Activated gamma-delta T cell (primary cell): ENCODE data around the gene UBQLN2.
"Not testable (repeated sequence)": the region's sequence is repeated elsewhere in the genome, so short reads cannot be mapped to it uniquely, and the experiment has no call there.

Experiments used
- DNase-seq: peaks from one replicate; lab custom pipeline; 2025; lab: John Stamatoyannopoulos, UW
- total RNA-seq, 2 donors: gene quantifications; one replicate each; lab custom pipeline; 2026; lab: John Stamatoyannopoulos, UW

UBQLN2 gene
- total RNA-seq, result 40.0 to 44.0 reads per million in 2 donors

DNA sequence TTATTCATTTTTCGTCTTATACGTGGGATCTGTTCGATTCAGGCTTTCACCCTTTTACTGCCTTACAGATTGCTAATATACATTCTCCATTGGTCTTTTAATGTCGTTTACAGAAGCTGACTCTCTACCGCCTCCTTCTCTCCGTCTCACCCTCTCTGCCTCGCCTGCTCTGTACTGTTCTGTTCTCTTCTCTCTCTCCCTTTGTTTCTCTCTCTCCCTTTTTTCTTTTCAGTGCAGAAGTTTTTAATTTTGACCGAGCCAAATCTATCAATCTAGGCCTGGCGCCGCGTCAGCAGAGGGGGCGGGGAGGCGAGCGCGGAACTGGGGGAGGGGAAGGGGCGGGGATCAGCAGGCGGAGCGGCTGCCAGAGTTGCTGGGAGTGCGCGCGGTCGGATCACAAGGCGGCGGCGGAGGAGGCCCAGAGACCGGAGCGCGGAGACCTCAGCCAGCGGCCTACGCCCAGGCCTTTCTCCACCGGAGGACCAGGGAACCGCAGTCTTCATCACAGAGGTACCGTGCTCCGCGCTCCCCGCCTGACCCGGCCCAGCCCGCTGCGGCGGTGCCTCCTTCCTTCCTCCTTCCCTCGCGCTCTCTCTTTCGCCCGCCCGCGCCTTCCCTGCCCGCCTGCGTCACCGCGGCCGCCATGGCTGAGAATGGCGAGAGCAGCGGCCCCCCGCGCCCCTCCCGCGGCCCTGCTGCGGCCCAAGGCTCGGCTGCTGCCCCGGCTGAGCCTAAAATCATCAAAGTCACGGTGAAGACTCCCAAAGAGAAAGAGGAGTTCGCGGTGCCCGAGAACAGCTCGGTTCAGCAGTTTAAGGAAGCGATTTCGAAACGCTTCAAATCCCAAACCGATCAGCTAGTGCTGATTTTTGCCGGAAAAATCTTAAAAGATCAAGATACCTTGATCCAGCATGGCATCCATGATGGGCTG, at the start of gene UBQLN2:
Gene UBQLN2, plus strand, starts transcription at position 397 of the 931 bp plus-strand sequence. Its CDS starts 247 bp downstream, at position 644.
- DNase-seq, result peak; percentile 71

DNA sequence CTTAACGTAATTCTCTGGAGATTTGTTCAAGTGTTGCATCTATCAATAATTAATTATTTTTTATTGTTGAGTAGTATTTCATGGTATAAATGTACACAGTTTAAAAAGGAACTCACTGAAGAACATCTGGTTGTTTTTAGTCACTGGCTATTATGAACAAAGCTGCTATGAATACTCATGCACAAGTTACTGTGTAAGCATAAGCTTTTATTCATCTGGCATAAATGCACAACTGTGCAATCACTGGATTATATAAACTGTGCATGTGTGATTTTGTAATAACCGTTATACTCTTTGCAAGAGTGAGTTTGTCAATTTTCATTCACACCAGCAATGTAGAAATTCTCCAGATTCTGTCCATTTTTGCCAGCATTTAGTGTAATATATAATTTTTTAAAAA, 43.8 kb upstream of the UBQLN2 start:
- no peak for DNase-seq

DNA sequence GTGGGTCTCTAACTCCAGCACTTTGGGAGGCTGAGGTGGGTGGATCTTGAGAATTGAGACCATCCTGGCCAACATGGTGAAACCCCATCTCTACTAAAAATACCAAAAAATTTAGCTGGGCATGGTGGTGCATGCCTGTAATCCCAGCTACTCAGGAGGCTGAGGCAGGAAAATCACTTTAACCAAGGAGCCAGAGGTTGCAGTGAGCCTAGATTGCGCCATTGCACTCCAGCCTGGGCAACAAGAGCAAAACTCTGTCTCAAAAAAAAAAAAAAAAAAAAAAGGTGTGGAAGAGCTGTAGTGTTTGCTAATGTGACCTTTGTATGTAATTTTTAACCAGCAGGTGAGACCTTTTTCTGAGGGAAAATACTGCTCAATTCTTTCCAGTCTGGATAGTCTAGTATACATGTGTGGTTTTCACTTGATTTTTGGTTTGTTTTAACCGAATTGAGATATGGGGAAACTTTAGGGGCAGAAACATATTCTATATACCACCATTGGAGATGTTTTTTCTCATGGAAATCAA, 33.9 kb upstream of the UBQLN2 start:
- not testable (repeated sequence) for DNase-seq

DNA sequence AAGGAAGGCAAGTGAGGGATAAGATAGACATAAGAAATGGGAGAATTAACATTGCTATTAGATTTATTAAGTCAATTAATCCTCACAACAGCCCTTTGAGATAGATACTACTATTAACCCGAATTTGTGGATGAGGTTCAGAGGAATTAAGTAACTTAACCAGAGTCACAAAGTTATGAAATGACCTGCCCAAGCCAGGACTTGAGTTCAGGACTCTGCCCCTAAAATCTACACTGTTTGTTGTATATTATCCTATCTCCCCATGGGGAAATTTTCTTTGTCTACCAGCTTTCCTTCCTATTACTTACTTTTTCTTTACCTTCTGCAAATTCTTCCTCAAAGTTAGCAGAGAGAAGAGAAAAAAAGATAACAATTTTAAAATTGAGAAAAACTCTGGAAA, 33.4 kb upstream of the UBQLN2 start:
- no peak for DNase-seq

DNA sequence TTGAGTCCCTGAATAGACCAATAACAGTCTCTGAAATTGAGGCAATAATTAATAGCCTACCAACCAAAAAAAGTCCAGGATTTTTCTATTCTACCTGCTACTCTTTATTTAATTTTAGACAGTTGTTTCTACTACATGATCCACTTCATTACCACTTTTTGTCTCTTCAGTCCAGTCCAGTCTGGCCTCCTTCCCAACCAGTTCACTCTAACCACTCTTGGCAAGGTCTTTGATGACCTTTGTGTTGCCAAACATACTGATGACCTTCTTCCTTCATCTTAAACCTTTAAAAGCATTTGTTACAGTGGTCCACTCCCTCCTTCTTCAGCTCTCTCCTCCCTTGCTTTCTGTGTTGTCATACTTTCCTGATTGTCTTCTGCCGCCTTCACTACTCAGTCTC, 12.8 kb upstream of the UBQLN2 start:
- no peak for DNase-seq

DNA sequence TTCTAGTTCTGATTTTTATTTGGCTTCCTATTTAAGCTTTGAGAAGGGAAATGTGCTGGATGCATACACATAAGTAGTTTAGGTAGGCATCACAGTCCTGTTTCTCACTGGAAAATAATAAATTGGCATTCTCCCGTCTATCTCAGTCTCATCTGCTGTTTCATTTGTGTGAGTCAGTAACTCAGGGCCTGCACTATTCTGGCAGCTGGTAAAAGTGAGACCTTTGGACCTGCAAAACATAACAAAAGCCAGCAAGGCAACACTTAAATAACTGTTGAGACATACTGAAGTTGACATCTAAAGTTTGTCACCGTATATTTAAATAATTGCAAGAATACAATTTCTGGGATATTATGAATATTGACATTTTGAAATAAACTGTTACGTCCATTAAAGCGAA, 8.6 kb upstream of the UBQLN2 start:
- DNase-seq, result no peak

DNA sequence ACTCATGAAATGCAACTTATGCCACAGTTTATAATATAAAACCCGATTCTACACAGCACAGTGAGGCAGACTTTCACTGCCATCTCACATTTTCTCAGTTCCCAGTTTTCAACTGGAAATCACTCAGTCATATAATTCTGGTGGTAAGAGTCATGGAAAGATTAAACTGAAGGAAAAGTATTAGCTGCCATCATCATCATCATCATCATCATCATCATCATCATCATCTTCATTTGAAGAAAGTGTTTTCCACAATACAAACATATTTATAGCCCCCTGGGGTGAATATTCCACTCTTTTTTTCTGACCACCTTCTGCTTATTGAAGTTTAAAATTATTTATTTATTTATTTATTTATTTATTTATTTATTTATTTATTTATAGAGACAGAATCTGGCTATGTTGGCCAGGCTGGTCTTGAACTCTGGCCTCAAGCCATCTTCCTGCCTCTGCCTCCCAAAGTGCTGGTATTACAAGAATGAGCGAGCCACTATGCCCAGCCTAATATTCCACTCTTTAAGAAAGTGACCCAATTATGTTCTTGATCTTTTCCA, 6.0 kb upstream of the UBQLN2 start:
- no peak for DNase-seq

DNA sequence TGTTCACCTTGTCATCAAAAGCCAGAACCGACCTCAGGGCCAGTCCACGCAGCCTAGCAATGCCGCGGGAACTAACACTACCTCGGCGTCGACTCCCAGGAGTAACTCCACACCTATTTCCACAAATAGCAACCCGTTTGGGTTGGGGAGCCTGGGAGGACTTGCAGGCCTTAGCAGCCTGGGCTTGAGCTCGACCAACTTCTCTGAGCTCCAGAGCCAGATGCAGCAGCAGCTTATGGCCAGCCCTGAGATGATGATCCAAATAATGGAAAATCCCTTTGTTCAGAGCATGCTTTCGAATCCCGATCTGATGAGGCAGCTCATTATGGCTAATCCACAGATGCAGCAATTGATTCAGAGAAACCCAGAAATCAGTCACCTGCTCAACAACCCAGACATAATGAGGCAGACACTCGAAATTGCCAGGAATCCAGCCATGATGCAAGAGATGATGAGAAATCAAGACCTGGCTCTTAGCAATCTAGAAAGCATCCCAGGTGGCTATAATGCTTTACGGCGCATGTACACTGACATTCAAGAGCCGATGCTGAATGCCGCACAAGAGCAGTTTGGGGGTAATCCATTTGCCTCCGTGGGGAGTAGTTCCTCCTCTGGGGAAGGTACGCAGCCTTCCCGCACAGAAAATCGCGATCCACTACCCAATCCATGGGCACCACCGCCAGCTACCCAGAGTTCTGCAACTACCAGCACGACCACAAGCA, 898 bp downstream of the UBQLN2 start:
- no peak for DNase-seq

DNA sequence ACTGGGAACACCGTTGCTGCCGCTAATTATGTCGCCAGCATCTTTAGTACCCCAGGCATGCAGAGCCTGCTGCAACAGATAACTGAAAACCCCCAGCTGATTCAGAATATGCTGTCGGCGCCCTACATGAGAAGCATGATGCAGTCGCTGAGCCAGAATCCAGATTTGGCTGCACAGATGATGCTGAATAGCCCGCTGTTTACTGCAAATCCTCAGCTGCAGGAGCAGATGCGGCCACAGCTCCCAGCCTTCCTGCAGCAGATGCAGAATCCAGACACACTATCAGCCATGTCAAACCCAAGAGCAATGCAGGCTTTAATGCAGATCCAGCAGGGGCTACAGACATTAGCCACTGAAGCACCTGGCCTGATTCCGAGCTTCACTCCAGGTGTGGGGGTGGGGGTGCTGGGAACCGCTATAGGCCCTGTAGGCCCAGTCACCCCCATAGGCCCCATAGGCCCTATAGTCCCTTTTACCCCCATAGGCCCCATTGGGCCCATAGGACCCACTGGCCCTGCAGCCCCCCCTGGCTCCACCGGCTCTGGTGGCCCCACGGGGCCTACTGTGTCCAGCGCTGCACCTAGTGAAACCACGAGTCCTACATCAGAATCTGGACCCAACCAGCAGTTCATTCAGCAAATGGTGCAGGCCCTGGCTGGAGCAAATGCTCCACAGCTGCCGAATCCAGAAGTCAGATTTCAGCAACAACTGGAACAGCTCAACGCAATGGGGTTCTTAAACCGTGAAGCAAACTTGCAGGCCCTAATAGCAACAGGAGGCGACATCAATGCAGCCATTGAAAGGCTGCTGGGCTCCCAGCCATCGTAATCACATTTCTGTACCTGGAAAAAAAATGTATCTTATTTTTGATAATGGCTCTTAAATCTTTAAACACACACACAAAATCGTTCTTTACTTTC, 1.8 kb downstream of the UBQLN2 start:
- DNase-seq, result no peak

DNA sequence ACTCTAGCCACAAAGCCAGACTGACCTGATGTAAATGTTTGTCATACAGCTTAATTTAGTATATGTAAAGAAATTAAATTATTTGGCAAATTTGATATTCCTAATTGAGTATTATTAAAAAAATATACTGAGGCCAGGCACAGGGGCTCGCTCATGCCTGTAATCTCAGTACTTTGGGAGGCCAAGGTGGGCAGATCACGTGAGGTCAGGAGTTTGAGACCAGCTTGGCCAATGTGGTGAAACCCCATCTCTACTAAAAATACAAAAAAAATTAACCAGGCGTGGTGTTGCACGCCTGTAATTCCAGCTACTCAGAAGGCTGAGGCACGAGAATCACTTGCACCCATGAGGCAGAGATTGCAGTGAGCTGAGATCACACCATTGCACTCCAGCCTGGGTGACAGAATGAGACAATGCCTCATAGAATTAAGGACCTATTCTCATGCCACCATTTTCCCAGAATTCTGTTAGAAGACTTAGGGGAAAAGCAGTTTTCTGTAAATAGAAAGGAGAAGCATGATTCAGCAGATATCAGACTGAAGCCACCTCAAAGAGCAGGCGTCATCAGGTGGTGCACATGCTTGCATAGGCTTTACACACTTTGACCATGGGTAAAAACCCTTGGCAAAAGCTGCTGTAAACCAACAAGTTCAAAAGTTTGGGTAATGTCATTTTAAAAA, 6.1 kb downstream of the UBQLN2 start:
- no peak for DNase-seq

DNA sequence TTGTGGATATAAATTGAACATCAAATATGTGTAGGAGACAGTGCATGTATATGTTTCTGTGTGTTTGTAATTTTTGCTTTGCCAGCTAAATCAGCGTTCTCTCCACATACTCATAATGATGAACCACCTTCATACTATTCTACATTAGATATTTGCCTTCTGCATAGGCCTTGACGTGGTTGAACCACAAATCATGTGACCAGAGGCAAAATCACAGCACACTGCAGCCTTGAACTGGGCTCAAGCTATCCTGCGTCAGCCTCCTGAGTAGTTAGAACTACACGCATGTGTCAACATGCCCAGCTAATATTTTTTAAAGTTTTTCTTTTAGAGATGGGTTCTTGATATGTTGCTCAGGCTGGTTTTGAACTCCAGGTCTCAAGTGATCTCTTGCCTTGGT, 9.5 kb downstream of the UBQLN2 start:
- no peak for DNase-seq

DNA sequence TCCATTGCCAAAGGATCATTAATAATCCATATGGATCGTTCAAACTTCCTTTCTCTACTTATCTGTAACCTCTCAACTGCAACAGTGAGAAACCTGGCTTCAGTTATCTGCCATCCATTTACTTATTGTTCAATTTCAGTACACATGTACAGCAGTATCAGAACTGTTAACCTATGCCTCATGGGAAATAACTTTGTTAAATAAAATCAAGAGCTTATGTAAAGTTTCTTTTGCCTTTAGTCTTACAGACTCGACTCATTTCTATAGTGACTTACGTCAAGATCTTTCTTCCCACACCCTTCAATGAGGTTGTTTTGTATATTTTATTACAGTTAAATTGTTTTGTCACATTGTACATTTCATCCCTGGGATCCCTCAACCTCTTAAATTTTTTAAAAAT, 11.4 kb downstream of the UBQLN2 start:
- no peak for DNase-seq

DNA sequence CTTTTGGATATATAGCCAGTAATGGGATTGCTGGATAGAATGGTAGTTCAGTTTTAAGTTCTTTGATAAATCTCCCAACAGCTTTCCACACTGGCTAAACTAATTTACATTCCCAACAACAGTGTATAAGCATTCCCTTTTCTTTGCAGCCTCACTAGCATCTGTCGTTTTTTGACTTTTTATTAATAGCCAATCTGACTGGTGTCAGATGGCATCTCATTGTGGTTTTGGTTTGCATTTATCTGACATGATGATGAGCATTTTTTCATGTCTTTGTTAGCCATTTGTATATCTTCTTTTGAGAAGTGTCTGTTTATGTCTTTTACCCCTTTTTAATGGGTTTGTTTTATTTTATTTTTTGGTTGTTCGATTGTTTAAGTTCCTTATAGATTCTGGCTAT, 13.3 kb downstream of the UBQLN2 start:
- DNase-seq, result no peak

DNA sequence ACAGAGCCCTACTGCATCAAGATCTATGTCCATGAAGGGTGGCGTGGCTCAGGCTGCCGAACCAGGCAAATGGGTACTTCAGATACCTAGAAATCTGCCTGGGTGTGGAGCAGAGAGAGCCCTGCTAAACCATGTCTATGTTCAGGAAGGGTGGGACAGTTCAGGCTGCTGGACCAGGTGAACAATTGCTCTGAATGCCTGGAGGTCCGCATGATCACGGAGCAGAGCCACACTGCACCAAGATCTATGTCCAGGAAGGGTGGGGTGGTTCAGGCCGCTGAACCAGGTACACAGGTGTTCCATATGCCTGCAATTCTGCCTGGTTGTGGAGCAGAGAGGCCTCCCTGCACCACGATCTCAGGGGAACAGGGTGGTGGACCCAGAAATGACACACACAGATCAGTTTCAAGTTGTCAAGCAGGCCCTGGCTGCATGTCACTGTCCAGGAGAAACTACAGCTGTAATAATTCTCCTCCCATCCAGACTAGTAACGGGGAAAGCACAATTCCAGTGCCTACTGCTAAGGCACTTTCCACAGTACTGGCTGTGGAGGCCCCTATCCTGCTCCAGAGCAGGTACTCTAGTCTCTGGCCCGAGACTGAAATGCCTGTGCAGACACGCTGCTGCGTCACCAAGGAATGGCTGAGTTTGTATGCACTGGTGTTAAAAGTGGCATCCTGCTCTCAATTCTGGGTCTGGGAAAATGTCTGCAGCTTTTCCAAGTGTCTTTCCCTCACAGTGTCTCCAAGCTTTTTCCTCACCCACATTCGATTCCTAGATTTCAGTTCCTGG, 25.2 kb downstream of the UBQLN2 start:
- DNase-seq, result no peak

DNA sequence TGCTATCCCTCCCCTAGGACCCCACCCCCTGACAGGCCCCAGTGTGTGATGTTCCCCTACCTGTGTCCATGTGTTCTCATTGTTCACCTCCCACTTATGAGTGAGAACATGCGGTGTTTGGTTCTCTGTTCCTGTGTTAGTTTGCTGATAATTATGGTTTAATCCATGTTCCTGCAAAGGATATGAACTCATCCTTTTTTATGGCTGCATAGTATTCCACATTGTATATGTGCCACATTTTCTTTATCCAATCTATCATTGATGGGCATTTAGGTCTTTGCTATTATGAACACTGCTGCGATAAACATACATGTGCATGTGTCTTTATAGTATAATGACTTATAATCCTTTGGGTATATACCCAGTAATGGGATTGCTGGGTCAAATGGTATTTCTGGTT, 28.4 kb downstream of the UBQLN2 start:
- DNase-seq, result not testable (repeated sequence)

DNA sequence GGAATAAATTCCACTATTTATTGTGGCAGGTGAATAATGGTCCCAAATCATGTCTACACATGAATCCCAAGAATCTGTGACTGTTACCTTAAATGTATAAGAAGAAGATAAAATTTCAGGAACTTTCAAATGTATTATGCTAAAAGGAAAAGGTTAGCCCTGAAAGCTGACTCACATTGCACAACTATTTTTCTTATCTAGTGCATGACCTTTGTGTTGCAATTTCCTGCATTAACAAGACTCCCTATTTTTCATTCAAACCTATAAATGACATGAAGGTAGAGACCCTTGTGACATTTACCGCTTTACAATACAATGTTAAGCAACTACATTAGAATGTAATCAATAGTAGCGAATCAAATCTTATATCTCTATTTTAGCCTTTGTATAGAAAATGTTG, 36.7 kb downstream of the UBQLN2 start:
- no peak for DNase-seq

DNA sequence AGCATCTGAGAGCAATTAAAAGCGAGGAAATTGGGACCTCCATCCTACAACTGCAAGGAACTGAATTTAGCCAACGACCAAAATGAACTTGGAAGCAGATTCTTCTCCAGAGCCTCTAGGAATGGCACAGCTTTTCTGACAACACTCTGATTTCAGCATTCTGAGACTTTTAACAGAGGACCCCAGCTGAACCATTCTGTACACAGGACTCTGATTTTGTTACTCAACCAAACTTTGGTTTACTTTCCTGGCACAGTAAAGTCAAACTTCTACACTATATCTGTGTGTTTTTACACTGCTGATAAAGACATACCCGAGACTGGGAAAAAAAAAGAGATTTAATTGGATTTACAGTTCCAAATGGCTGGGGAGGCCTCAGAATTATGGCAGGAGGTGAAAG, 37.6 kb downstream of the UBQLN2 start:
- no peak for DNase-seq

DNA sequence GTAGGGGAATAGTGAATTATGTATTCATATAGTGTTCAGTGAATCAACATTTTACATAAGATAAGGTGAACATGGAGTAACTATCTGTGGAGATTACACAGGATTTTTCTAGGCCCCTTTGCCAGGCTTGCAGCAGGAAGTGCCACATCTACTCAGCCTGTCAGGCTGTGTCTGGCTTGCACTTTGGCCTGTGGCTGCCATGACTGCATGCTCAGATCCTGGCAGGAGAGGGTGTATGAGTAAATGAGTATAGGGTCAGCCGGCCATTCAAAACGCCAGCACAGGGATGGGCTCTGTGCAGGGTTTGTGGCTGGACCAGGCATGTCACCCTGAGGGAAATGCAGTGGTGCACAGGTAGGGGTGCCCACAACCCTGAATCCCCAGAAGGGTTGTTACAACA, 51.9 kb downstream of the UBQLN2 start:
- no peak for DNase-seq
